GM13976 (cell line): ENCODE measurements around the gene PERM1.

Experiments used
- DNase-seq: peaks from one replicate; pipeline ENCODE4 v3.0.0; 2012; ENCODE audit warnings: low spot score
- in situ Hi-C: fragments of 300-500 bp; cut with MboI; formaldehyde crosslinking; loops from one replicate; pipeline ENCODE4 v1.12.0; 2022; ENCODE audit warnings: low sequenced_read_pairs, mixed read lengths, inconsistent platforms; ENCODE audit not compliant: unreplicated experiment
- TF ChIP-seq, protein P1 (sequence below): IDR thresholded peaks from 2 replicates; pipeline ENCODE4 v1.5.1; 2012; ENCODE audit warnings: borderline replicate concordance, mild to moderate bottlenecking; ENCODE audit not compliant: insufficient read depth; ENCODE audit errors: extremely low read depth, missing control alignments, control extremely low read depth

Gene PERM1

DNA sequence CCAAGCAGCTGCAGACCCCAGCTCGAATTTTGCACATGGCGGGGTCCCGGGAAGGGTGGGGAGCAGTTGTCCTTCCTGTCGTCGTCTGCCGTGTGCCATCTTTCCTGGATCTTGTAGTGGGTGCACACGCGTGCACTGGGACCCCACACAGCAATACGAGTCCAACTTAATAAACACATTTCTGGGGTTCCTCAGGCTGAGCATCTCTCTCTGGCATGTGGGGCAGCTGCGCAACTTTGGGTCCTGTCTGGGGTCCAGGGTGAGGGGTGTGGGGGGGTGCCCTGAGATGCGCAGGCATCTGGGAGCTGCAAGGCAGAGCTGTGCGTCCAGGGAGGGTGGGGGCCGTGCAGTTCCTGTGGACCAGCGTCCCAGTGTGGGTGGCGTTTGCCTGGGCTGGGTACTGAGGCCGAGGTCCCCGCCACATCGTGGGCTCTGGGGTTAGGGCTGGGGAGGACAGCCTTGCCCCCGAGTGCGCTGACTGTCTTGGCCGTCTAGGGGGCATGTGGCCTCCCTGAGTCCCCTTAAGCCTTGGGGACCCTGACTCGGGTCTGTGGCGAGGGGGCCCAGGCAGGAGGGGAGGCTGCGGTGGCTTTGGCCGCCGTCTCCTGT lies 16.3 kb downstream of the PERM1 start:
- no peak for DNase-seq
- TF ChIP-seq, protein P1, sequence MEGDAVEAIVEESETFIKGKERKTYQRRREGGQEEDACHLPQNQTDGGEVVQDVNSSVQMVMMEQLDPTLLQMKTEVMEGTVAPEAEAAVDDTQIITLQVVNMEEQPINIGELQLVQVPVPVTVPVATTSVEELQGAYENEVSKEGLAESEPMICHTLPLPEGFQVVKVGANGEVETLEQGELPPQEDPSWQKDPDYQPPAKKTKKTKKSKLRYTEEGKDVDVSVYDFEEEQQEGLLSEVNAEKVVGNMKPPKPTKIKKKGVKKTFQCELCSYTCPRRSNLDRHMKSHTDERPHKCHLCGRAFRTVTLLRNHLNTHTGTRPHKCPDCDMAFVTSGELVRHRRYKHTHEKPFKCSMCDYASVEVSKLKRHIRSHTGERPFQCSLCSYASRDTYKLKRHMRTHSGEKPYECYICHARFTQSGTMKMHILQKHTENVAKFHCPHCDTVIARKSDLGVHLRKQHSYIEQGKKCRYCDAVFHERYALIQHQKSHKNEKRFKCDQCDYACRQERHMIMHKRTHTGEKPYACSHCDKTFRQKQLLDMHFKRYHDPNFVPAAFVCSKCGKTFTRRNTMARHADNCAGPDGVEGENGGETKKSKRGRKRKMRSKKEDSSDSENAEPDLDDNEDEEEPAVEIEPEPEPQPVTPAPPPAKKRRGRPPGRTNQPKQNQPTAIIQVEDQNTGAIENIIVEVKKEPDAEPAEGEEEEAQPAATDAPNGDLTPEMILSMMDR: no peak
- in situ Hi-C loops: loop anchor here (10.0 kb wide), 1 partner anchor 61 kb away; no protein-coding TSS in a partner anchor

DNA sequence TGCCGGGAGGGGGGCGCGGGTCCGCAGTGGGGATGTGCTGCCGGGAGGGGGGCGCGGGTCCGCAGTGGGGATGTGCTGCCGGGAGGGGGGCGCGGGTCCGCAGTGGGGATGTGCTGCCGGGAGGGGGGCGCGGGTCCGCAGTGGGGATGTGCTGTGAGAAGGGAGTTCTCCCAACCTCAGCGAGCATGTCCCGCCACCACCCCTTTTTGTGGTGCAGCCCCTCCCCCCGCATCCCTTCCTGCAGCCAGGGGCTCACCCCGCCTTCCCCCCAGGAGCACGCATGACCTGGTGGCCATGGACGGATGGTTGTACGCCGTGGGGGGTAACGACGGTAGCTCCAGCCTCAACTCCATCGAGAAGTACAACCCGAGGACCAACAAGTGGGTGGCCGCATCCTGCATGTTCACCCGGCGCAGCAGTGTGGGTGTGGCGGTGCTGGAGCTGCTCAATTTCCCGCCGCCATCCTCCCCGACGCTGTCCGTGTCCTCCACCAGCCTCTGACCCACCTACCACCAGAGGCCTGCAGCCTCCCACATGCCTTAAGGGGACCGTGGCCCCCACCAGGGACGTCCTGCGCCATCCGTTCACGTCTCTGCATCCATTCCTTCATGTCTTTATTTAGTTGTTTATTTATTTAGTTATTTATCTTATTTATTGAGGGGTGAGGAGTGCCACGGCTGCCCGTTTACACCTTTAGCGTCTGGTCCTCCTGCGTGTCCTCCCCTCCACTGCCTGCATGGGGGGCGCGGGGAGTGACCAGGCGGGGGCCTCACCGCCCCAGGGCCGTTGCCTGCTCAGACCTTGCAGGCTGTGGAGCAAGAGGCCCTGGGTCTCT lies 17.0 kb downstream of the PERM1 start:
- in situ Hi-C loops: loop anchor here (10.0 kb wide), 1 partner anchor 60 kb away; no protein-coding TSS in a partner anchor
- no peak for DNase-seq
- TF ChIP-seq, protein P1: no peak

DNA sequence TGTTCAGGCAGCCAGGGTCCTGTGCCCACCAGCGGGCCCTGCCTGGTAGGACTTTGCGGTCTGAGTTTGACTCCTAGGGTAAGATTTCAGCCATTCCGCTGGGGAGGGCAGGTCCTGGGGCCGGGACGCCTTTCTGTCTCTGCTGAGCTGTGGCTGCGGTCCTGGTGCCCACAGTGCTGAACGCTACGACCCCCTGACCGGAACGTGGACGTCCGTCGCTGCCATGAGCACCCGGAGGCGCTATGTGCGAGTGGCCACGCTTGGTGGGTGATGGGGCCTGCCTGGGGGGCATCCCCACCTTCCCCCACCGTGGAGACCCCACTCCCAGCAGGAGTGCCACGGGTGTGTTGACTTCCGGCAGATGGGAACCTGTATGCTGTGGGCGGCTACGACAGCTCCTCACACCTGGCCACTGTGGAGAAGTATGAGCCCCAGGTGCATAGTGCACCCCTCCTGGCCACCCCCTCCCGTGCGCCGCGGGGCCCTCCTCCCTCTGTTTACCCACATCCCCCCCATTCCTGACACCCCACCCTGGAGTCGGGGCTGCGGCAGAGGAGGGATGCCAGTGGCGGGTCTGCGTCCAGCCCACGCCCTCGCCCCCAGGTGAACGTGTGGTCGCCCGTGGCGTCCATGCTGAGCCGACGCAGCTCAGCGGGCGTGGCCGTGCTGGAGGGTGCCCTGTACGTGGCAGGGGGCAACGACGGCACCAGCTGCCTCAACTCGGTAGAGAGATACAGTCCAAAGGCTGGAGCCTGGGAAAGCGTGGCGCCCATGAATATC lies 18.0 kb downstream of the PERM1 start:
- no peak for DNase-seq
- TF ChIP-seq, protein P1: no peak
- in situ Hi-C loops: loop anchor here (10.0 kb wide), 1 partner anchor 59 kb away; no protein-coding TSS in a partner anchor

DNA sequence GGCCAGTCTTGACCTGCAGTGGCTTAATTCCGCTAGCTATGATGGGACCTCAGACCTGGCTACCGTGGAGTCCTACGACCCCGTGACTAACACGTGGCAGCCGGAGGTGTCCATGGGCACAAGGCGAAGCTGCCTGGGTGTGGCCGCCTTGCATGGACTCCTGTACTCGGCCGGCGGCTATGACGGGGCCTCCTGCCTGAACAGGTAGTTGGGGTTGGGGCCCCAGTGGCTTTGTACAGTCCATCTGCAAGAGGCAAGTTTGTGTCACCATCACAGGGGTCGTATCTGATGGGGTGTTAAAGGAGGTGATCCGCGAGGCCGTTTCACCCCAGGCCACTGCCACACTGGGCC lies 18.6 kb downstream of the PERM1 start:
- DNase-seq: no peak
- in situ Hi-C loops: loop anchor here (10.0 kb wide), 1 partner anchor 58 kb away; no protein-coding TSS in a partner anchor
- TF ChIP-seq, protein P1: no peak

DNA sequence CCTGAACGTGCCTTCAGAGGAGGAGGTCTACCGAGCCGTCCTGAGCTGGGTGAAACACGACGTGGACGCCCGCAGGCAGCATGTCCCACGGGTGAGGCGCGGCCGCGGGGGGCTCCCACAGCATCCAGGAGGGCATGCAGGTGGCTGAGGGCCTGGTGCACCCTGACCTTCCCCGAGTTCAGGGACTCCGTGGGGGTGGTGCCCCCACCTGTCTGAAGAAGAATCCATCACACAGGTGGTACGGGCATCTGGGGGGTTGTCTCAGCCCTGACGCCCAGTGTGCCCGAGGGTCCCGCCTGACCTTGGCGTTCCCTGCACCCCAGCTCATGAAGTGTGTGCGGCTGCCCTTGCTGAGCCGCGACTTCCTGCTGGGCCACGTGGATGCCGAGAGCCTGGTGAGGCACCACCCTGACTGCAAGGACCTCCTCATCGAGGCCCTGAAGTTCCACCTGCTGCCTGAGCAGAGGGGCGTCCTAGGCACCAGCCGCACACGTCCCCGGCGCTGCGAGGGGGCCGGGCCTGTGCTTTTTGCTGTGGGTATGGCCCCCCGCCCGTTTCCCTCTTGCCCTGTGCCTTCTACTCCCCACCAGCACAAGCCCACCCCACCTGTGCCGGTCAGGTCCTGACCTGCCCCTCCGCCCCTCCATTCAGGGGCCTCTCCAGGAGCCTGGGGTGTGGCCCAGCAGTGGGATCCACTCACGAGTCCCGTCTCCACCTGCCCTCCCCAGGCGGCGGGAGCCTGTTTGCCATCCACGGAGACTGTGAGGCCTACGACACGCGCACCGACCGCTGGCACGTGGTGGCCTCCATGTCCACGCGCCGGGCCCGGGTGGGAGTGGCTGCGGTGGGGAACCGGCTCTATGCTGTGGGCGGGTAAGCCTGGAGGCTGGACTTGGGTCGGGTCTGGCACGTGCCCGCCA lies 19.3 kb downstream of the PERM1 start:
- DNase-seq: no peak
- TF ChIP-seq, protein P1: no peak
- in situ Hi-C loops: loop anchor here (10.0 kb wide), 1 partner anchor 58 kb away; no protein-coding TSS in a partner anchor
